ENCODE data around the gene FBXO21.
"Not testable (repeated sequence)": the region's sequence is repeated elsewhere in the genome, so short reads cannot be mapped to it uniquely, and the experiment has no call there.

FBXO21 gene

DNA sequence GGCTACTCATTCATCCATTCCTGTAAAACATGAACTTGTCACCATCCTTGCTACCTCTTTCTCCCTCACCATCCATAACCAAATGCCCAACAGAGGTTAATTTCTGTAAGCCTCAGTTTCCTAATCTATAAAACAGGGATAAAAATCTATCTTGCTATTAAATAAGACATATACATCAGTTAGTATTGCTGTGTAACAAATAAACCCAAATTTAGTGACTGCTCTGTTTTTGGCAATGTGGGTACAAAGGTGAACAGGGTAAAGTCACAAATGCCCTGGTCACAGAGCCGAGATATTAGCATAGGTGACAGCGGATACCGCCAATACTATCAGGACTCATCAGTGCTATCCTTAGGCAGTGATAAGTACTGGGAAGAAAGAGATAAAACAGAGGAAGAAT is 3.6 kb upstream of the FBXO21 start:
- TF ChIP-seq EZH2 (optimal IDR thresholded peaks at IDR 0.05; ENCODE audit: low read depth, low read length) (no peak), EZH2phosphoT487 (IDR thresholded peaks at IDR 0.05; ENCODE audit: low read length) (no peak)
- TF ChIP-seq, protein P1, sequence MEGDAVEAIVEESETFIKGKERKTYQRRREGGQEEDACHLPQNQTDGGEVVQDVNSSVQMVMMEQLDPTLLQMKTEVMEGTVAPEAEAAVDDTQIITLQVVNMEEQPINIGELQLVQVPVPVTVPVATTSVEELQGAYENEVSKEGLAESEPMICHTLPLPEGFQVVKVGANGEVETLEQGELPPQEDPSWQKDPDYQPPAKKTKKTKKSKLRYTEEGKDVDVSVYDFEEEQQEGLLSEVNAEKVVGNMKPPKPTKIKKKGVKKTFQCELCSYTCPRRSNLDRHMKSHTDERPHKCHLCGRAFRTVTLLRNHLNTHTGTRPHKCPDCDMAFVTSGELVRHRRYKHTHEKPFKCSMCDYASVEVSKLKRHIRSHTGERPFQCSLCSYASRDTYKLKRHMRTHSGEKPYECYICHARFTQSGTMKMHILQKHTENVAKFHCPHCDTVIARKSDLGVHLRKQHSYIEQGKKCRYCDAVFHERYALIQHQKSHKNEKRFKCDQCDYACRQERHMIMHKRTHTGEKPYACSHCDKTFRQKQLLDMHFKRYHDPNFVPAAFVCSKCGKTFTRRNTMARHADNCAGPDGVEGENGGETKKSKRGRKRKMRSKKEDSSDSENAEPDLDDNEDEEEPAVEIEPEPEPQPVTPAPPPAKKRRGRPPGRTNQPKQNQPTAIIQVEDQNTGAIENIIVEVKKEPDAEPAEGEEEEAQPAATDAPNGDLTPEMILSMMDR (IDR thresholded peaks at IDR 0.05; ENCODE audit: low read length), result no peak
- H3K79me2 ChIP-seq (ENCODE audit: low read length), result peaks cover 9% of the 10 kb centered on the region
- no peaks in the 10 kb centered on the region for H3K9me2 ChIP-seq (replicated peaks; ENCODE audit: insufficient read depth, low read length)
- H3F3A ChIP-seq (ENCODE audit: insufficient read depth, low read length), result no peaks in the 10 kb centered on the region
- H4K20me1 ChIP-seq (ENCODE audit: insufficient read depth, low read length), result no peaks in the 10 kb centered on the region
- no peak overlapping the region for H3K9ac ChIP-seq (ENCODE audit: low read length)
- H3K36me3 ChIP-seq (replicated peaks; ENCODE audit: insufficient read depth, low read length), result no peaks in the 10 kb centered on the region
- H3K4me1 ChIP-seq (ENCODE audit: low read length), result peaks cover 4% of the 10 kb centered on the region; the same call in 1 of the 2 replicates
- no peak overlapping the region for H3K4me2 ChIP-seq (ENCODE audit: low read depth, low read length)
- H3K4me3 ChIP-seq (ENCODE audit: low read length), result no peak overlapping the region
- H3K27me3 ChIP-seq (replicated peaks; ENCODE audit: insufficient read depth, low read length), result no peaks in the 10 kb centered on the region
- DNase-seq, result no peak
- H3K27ac ChIP-seq (ENCODE audit: low read length), result no peak overlapping the region
- H3K9me3 ChIP-seq (replicated peaks; ENCODE audit: insufficient read depth, low read length), result no peaks in the 10 kb centered on the region
- H2AFZ ChIP-seq (ENCODE audit: low read length), result no peak overlapping the region

DNA sequence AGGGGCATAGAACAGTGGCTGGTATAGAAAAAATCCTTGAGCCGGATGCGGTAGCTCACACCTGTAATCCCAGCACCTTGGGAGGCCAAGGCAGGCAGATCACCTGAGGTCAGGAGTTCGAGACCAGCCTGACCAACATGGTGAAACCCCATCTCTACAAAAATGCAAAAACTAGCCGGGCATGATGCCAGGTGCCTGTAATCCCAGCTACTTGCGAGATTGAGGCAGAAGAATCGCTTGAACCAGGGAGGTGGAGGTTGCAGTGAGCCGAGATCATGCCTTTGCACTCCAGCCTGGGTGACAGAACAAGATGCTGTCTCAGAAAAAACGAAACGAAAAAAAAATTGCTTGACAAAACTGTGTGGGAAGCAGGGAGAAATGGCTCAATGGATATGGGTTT is 2.3 kb upstream of the FBXO21 start:
- H3F3A ChIP-seq (ENCODE audit: insufficient read depth, low read length); DNase-seq; H3K4me3 ChIP-seq (ENCODE audit: low read length); H3K27ac ChIP-seq (ENCODE audit: low read length); H3K36me3 ChIP-seq (replicated peaks; ENCODE audit: insufficient read depth, low read length); H4K20me1 ChIP-seq (ENCODE audit: insufficient read depth, low read length); H3K4me1 ChIP-seq (ENCODE audit: low read length); H2AFZ ChIP-seq (ENCODE audit: low read length); H3K27me3 ChIP-seq (replicated peaks; ENCODE audit: insufficient read depth, low read length); H3K9me3 ChIP-seq (replicated peaks; ENCODE audit: insufficient read depth, low read length); H3K9me2 ChIP-seq (replicated peaks; ENCODE audit: insufficient read depth, low read length); H3K9ac ChIP-seq (ENCODE audit: low read length); H3K4me2 ChIP-seq (ENCODE audit: low read depth, low read length): not testable (repeated sequence)
- H3K79me2 ChIP-seq (ENCODE audit: low read length), result peaks cover 22% of the 10 kb centered on the region

DNA sequence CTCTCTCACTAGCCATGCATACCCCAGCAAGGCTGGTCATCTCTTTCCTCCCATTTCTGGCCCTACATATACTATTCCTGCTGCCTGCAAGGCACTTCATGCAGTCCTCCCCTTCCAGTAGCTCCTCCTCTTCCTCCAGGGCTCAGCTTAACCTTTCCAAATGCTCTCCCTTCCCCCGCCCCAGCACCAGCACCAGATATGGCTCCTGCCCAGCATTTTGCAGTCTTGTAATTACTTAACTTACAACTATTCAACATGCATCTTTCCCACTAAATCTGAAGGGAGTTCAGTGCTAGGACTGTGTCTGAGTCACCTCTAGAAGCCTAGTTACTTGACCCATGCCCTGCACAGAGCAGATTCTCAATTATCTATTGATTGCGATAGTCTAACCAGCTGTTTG is 1.8 kb upstream of the FBXO21 start:
- Histone ChIP-seq H2AFZ (ENCODE audit: low read length) (no peak overlapping the region), H3K36me3 (replicated peaks; ENCODE audit: insufficient read depth, low read length) (no peaks in the 10 kb centered on the region), H3K9ac (ENCODE audit: low read length) (no peak overlapping the region), H3K4me2 (ENCODE audit: low read depth, low read length) (no peak overlapping the region), H3K79me2 (ENCODE audit: low read length) (peaks cover 25% of the 10 kb centered on the region), H3F3A (ENCODE audit: insufficient read depth, low read length) (no peaks in the 10 kb centered on the region), H3K4me3 (ENCODE audit: low read length) (no peak overlapping the region), H3K4me1 (ENCODE audit: low read length) (peaks cover 7% of the 10 kb centered on the region; the same call in 1 of the 2 replicates), H3K9me3 (replicated peaks; ENCODE audit: insufficient read depth, low read length) (no peaks in the 10 kb centered on the region), H3K27me3 (replicated peaks; ENCODE audit: insufficient read depth, low read length) (no peaks in the 10 kb centered on the region), H3K27ac (ENCODE audit: low read length) (no peak overlapping the region), H4K20me1 (ENCODE audit: insufficient read depth, low read length) (no peaks in the 10 kb centered on the region), H3K9me2 (replicated peaks; ENCODE audit: insufficient read depth, low read length) (no peaks in the 10 kb centered on the region)
- TF ChIP-seq EZH2phosphoT487 (IDR thresholded peaks at IDR 0.05; ENCODE audit: low read length), result no peak
- TF ChIP-seq EZH2 (optimal IDR thresholded peaks at IDR 0.05; ENCODE audit: low read depth, low read length), result no peak
- TF ChIP-seq, protein P1 (IDR thresholded peaks at IDR 0.05; ENCODE audit: low read length), result no peak
- no peak for DNase-seq

GRCh38 chr12:117189725-117190209 is 503 bp downstream of the FBXO21 start:
- Histone ChIP-seq H3K27ac (ENCODE audit: low read length) (no peak overlapping the region), H4K20me1 (ENCODE audit: insufficient read depth, low read length) (no peaks in the 10 kb centered on the region), H3K9me3 (replicated peaks; ENCODE audit: insufficient read depth, low read length) (no peaks in the 10 kb centered on the region), H3F3A (ENCODE audit: insufficient read depth, low read length) (no peaks in the 10 kb centered on the region), H3K4me3 (ENCODE audit: low read length) (peak overlapping the region; percentile 74), H3K79me2 (ENCODE audit: low read length) (peaks cover 25% of the 10 kb centered on the region), H3K9ac (ENCODE audit: low read length) (peak overlapping the region; percentile 65), H3K4me2 (ENCODE audit: low read depth, low read length) (peak overlapping the region; percentile 76; the same call in 1 of the 2 replicates), H3K27me3 (replicated peaks; ENCODE audit: insufficient read depth, low read length) (no peaks in the 10 kb centered on the region), H3K36me3 (replicated peaks; ENCODE audit: insufficient read depth, low read length) (no peaks in the 10 kb centered on the region; the same call in 1 of the 2 replicates), H3K4me1 (ENCODE audit: low read length) (peaks cover 7% of the 10 kb centered on the region; the same call in 1 of the 2 replicates), H3K9me2 (replicated peaks; ENCODE audit: insufficient read depth, low read length) (no peaks in the 10 kb centered on the region), H2AFZ (ENCODE audit: low read length) (no peak overlapping the region)
- TF ChIP-seq EZH2phosphoT487 (IDR thresholded peaks at IDR 0.05; ENCODE audit: low read length), result no peak
- TF ChIP-seq, protein P1 (IDR thresholded peaks at IDR 0.05; ENCODE audit: low read length), result no peak
- no peak for TF ChIP-seq EZH2 (optimal IDR thresholded peaks at IDR 0.05; ENCODE audit: low read depth, low read length)
- DNase-seq, result no peak

All from MM.1S (cell line).